HepG2 (cell line): Measurements from ENCODE around the gene SYT1. TPM values are rescaled to one million over a fixed set of nuclear protein-coding genes. Genes with fewer than 3 reads are reported as not detected.

Experiments used
- ATAC-seq: fragments of 200-7000 bp; cut with Tn5 transposase; 3 replicates; pipeline ENCODE4 v1.9.1; 2020; ENCODE audit warnings: mild to moderate bottlenecking, moderate library complexity
- BruUV-seq: library from RNA; stranded (reverse); fragments of 400-500 nt; replicated peaks from 2 replicates; lab custom pipeline; 2021; lab: Mats Ljungman, UMichigan
- CTCF ChIA-PET: fragments of 300-600 bp; formaldehyde crosslinking; extraction: SDS; loops from one replicate; lab custom pipeline; 2021; ENCODE audit warnings: low total read pairs, inconsistent platforms, low intra/inter-chr PET ratio; lab: Yijun Ruan, JAX
- POLR2A ChIA-PET: fragments of 350-600 bp; sonication (Branson Sonifier 250); formaldehyde crosslinking; loops from one replicate; lab custom pipeline; 2020; ENCODE audit warnings: antibody characterized with exemption, inconsistent platforms; lab: Yijun Ruan, JAX
- DNase-seq: peaks from one replicate; pipeline ENCODE4 v3.0.0-alpha.2; 2015; ENCODE audit warnings: low spot score
- FAIRE-seq: peaks from 3 replicates; lab custom pipeline; 2011; peaks lifted over from hg19 to GRCh38; lab: Jason Lieb, UNC
- H2AFZ ChIP-seq: one replicate; pipeline ENCODE4 v1.6.1; 2011; ENCODE audit warnings: low read length, inconsistent platforms
- H3K27ac ChIP-seq: fragments of 300-600 bp; 3 replicates; pipeline ENCODE4 v1.8.0; 2011; ENCODE audit warnings: mixed run types, mild to moderate bottlenecking, mixed read lengths, low read length, inconsistent platforms; ENCODE audit not compliant: insufficient read depth; ENCODE audit errors: extremely low read length
- H3K27me3 ChIP-seq, 2 experiments: fragments of 200-600 bp in 1 of 2; 2 replicates in 1 of 2; 3 replicates in 1 of 2; pipeline versions ENCODE4 v1.6.0 to v1.8.0; 2011; ENCODE audit warnings: low read length in 2 of 2, mild to moderate bottlenecking in 2 of 2, moderate library complexity in 2 of 2, inconsistent platforms in 1 of 2; ENCODE audit not compliant: insufficient read depth in 2 of 2, control insufficient read depth in 1 of 2
- H3K36me3 ChIP-seq, 2 experiments: fragments of 200-600 bp in 1 of 2; replicated peaks in 1 of 2; 2 replicates in 1 of 2; 3 replicates in 1 of 2; pipeline versions ENCODE4 v1.5.1 to v1.8.0; 2011; ENCODE audit warnings: low read length in 2 of 2, inconsistent platforms in 1 of 2; ENCODE audit not compliant: insufficient read depth in 2 of 2, control insufficient read depth in 1 of 2
- H3K4me1 ChIP-seq: 2 replicates; pipeline ENCODE4 v1.5.1; 2012; ENCODE audit warnings: low read length, inconsistent platforms; ENCODE audit not compliant: insufficient read depth
- H3K4me2 ChIP-seq: 2 replicates; pipeline ENCODE4 v1.6.0; 2011; ENCODE audit warnings: low read depth, low read length, inconsistent platforms
- H3K4me3 ChIP-seq, 3 experiments: fragments of 200-600 bp in 1 of 3; sonication (generic), shearing (Covaris generic) in 1 of 3; replicated peaks in 1 of 3; 2 replicates each; pipeline ENCODE4 v1.5.1; 2011 to 2016; ENCODE audit warnings: low read length in 3 of 3, inconsistent platforms in 2 of 3, low read depth in 2 of 3, mild to moderate bottlenecking in 2 of 3, control low read depth in 1 of 3, mixed read lengths in 1 of 3; ENCODE audit not compliant: insufficient read depth in 1 of 3
- H3K79me2 ChIP-seq: one replicate; pipeline ENCODE4 v1.6.1; 2011; ENCODE audit warnings: low read length, inconsistent platforms; ENCODE audit not compliant: insufficient read depth
- H3K9ac ChIP-seq: 2 replicates; pipeline ENCODE4 v1.6.0; 2011; ENCODE audit warnings: mild to moderate bottlenecking, low read depth, low read length, inconsistent platforms; ENCODE audit not compliant: insufficient read depth
- H3K9me3 ChIP-seq: 2 replicates; pipeline ENCODE4 v1.5.1; 2012; ENCODE audit warnings: mild to moderate bottlenecking, low read length
- H4K20me1 ChIP-seq: 2 replicates; pipeline ENCODE4 v1.6.0; 2011; ENCODE audit warnings: inconsistent platforms, mild to moderate bottlenecking, low read length, moderate library complexity; ENCODE audit not compliant: insufficient read depth
- DNMT1 ChIP-seq: sonication (generic); formaldehyde crosslinking; IDR thresholded peaks from 2 replicates; pipeline ENCODE4 v1.5.1; 2020; ENCODE audit warnings: mild to moderate bottlenecking, missing genetic modification reagents
- IRX3 ChIP-seq: sonication (generic); formaldehyde crosslinking; IDR thresholded peaks from 2 replicates; pipeline ENCODE4 v1.8.1; 2023; ENCODE audit warnings: mild to moderate bottlenecking, low read depth, missing genetic modification reagents, borderline replicate concordance
- MAFG ChIP-seq: sonication (generic); formaldehyde crosslinking; IDR thresholded peaks from 2 replicates; pipeline ENCODE4 v1.5.1; 2020; ENCODE audit warnings: mild to moderate bottlenecking, missing genetic modification reagents
- POGZ ChIP-seq: sonication (generic); formaldehyde crosslinking; IDR thresholded peaks from 2 replicates; pipeline ENCODE4 v1.4.0; 2020; ENCODE audit warnings: mild to moderate bottlenecking, missing genetic modification reagents
- RFX1 ChIP-seq: fragments of 450-650 bp; IDR thresholded peaks from 2 replicates; pipeline ENCODE4 v1.6.1; 2017
- SMARCE1 ChIP-seq: fragments of 450-650 bp; IDR thresholded peaks from 2 replicates; pipeline ENCODE4 v1.6.1; 2017; ENCODE audit warnings: borderline replicate concordance
- SRF ChIP-seq: IDR thresholded peaks from 2 replicates; pipeline ENCODE4 v1.6.1; 2011; ENCODE audit warnings: mild to moderate bottlenecking, low read depth, low read length, moderate library complexity
- TCF7 ChIP-seq: sonication (generic); IDR thresholded peaks from 2 replicates; pipeline ENCODE4 v1.6.1; 2016; ENCODE audit warnings: antibody characterized with exemption, low read depth
- ZNF124 ChIP-seq: sonication (generic); formaldehyde crosslinking; IDR thresholded peaks from 2 replicates; pipeline ENCODE4 v1.4.0; 2020; ENCODE audit warnings: missing genetic modification reagents
- ZNF264 ChIP-seq: sonication (generic); formaldehyde crosslinking; IDR thresholded peaks from 2 replicates; pipeline ENCODE4 v1.4.0; 2020; ENCODE audit warnings: missing genetic modification reagents
- ZNF274 ChIP-seq: sonication (generic); formaldehyde crosslinking; IDR thresholded peaks from 2 replicates; pipeline ENCODE4 v1.5.1; 2020; ENCODE audit warnings: mild to moderate bottlenecking, missing genetic modification reagents
- ZNF383 ChIP-seq: sonication (generic); formaldehyde crosslinking; IDR thresholded peaks from 2 replicates; pipeline ENCODE4 v1.4.0; 2020; ENCODE audit warnings: missing genetic modification reagents, mild to moderate bottlenecking, borderline replicate concordance
- WGBS: methylation state at CpG from one replicate; pipeline ENCODE4 v1.1.6; 2017; ENCODE audit warnings: low lambda C conversion rate; 5-methylcytosine and 5-hydroxymethylcytosine counted together
- in situ Hi-C: cut with HindIII; loops from 2 replicates; pipeline ENCODE4 v1.10.0; 2017; ENCODE audit warnings: low pct_unique_long_range_greater_than_20kb; ENCODE audit not compliant: extremely low pct_ligation_motif_present
- intact Hi-C: fragments of 100-400 bp; cut with micrococcal nuclease; formaldehyde crosslinking; loops from one replicate; pipeline ENCODE4 v1.10.0; 2022; ENCODE audit not compliant: unreplicated experiment
- polyA plus RNA-seq, 8 experiments: library from polyadenylated mRNA; depleted of rRNA in 3 of 8; stranded (reverse) in 7 of 8; unstranded in 1 of 8; fragments of >200 nt; fragmentation: Illumina TruSeq in 4 of 8; extraction: Trizol in 4 of 8; gene quantifications; 2 replicates each; pipeline versions ENCODE4 v1.2.1 to v1.2.3, GENCODE V29; 2011 to 2016; ENCODE audit warnings: low read depth in 4 of 8, missing spikeins in 1 of 8, mixed read lengths in 1 of 8; ENCODE audit not compliant: insufficient read depth in 1 of 8
- total RNA-seq, 5 experiments: library from RNA; depleted of rRNA; stranded (reverse); fragments of >200 nt; fragmentation: Illumina TruSeq; extraction: Trizol; gene quantifications; 2 replicates each; pipeline ENCODE4 v1.2.3, GENCODE V29; 2016; ENCODE audit warnings: low read depth in 1 of 5
- TF ChIP-seq, protein P1 (sequence below): sonication (generic); formaldehyde crosslinking; IDR thresholded peaks from 2 replicates; pipeline ENCODE4 v1.8.0; 2022; ENCODE audit warnings: missing genetic modification reagents, low read depth, mild to moderate bottlenecking, borderline replicate concordance
- TF ChIP-seq, protein P2 (sequence below): IDR thresholded peaks from 2 replicates; pipeline ENCODE4 v1.6.1; 2016; ENCODE audit warnings: mild to moderate bottlenecking
- TF ChIP-seq, protein P3 (sequence below): sonication (generic); formaldehyde crosslinking; IDR thresholded peaks from 2 replicates; pipeline ENCODE4 v1.4.0; 2020; ENCODE audit warnings: missing genetic modification reagents
- TF ChIP-seq, protein P4 (sequence below): sonication (generic); formaldehyde crosslinking; IDR thresholded peaks from 2 replicates; pipeline ENCODE4 v1.4.0; 2020; ENCODE audit warnings: missing genetic modification reagents

SYT1 gene
- total and polyA plus RNA-seq, 2 of the 13 experiments (the other 11 are each of a cell fraction or from before 2014, with no cell fraction given), result not detected

DNA sequence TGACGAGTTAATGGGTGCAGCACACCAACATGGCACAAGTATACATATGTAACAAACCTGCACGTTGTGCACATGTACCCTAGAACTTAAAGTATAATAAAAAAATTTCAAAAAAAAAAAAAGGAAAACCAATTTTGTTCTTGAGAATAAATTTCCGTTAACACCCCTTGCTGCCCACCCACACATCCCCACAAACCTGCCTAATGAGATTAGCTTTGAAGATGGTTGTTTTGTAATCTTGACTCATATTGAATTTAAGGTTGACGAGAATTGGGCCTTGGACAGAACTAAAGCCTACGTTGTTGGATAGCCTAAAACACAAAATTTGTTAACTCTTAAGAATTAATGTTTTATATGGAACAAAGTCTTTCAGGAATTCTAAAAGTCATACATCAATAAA lies 52.9 kb downstream of the SYT1 start:
- Histone ChIP-seq H3K4me3 (no peak overlapping the region), H3K4me1 (no peaks in the 10 kb centered on the region), H2AFZ (no peak overlapping the region), H3K79me2 (no peaks in the 10 kb centered on the region), H4K20me1 (0 out of 2 replicates have a peak, but pooled peaks cover 2% of the 10 kb centered on the region), H3K27me3 (no peaks in the 10 kb centered on the region), H3K27ac (no peak overlapping the region), H3K4me2 (no peak overlapping the region), H3K9me3 (no peaks in the 10 kb centered on the region), H3K36me3 (no peaks in the 10 kb centered on the region), H3K9ac (no peak overlapping the region)
- POLR2A ChIA-PET, result no interaction called here
- FAIRE-seq (no peak), ATAC-seq (no peak), DNase-seq (no peak)
- 6% methylated on average over 5 of the region's 5 CpGs for WGBS
- TF ChIP-seq ZNF124 (CRISPR knock-in tag) (no peak), SMARCE1 (no peak), POGZ (CRISPR knock-in tag) (no peak), ZNF264 (CRISPR knock-in tag) (no peak), SRF (no peak), IRX3 (CRISPR knock-in tag) (no peak), ZNF383 (CRISPR knock-in tag) (no peak), MAFG (CRISPR knock-in tag) (no peak), RFX1 (no peak), ZNF274 (CRISPR knock-in tag) (no peak), DNMT1 (CRISPR knock-in tag) (no peak), TCF7 (no peak)
- TF ChIP-seq, protein P1, sequence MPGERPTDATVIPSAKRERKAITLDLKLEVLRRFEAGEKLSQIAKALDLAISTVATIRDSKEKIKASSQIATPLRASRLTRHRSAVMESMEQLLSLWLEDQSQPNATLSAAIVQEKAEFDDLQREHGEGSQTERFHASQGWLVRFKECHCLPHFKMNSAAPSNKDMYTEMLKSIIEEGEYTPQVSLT (CRISPR knock-in tag), result no peak
- TF ChIP-seq, protein P2, sequence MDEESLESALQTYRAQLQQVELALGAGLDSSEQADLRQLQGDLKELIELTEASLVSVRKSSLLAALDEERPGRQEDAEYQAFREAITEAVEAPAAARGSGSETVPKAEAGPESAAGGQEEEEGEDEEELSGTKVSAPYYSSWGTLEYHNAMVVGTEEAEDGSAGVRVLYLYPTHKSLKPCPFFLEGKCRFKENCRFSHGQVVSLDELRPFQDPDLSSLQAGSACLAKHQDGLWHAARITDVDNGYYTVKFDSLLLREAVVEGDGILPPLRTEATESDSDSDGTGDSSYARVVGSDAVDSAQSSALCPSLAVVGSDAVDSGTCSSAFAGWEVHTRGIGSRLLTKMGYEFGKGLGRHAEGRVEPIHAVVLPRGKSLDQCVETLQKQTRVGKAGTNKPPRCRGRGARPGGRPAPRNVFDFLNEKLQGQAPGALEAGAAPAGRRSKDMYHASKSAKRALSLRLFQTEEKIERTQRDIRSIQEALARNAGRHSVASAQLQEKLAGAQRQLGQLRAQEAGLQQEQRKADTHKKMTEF (CRISPR knock-in tag), result no peak
- TF ChIP-seq, protein P3, sequence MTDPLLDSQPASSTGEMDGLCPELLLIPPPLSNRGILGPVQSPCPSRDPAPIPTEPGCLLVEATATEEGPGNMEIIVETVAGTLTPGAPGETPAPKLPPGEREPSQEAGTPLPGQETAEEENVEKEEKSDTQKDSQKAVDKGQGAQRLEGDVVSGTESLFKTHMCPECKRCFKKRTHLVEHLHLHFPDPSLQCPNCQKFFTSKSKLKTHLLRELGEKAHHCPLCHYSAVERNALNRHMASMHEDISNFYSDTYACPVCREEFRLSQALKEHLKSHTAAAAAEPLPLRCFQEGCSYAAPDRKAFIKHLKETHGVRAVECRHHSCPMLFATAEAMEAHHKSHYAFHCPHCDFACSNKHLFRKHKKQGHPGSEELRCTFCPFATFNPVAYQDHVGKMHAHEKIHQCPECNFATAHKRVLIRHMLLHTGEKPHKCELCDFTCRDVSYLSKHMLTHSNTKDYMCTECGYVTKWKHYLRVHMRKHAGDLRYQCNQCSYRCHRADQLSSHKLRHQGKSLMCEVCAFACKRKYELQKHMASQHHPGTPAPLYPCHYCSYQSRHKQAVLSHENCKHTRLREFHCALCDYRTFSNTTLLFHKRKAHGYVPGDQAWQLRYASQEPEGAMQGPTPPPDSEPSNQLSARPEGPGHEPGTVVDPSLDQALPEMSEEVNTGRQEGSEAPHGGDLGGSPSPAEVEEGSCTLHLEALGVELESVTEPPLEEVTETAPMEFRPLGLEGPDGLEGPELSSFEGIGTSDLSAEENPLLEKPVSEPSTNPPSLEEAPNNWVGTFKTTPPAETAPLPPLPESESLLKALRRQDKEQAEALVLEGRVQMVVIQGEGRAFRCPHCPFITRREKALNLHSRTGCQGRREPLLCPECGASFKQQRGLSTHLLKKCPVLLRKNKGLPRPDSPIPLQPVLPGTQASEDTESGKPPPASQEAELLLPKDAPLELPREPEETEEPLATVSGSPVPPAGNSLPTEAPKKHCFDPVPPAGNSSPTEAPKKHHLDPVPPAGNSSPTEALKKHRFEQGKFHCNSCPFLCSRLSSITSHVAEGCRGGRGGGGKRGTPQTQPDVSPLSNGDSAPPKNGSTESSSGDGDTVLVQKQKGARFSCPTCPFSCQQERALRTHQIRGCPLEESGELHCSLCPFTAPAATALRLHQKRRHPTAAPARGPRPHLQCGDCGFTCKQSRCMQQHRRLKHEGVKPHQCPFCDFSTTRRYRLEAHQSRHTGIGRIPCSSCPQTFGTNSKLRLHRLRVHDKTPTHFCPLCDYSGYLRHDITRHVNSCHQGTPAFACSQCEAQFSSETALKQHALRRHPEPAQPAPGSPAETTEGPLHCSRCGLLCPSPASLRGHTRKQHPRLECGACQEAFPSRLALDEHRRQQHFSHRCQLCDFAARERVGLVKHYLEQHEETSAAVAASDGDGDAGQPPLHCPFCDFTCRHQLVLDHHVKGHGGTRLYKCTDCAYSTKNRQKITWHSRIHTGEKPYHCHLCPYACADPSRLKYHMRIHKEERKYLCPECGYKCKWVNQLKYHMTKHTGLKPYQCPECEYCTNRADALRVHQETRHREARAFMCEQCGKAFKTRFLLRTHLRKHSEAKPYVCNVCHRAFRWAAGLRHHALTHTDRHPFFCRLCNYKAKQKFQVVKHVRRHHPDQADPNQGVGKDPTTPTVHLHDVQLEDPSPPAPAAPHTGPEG (CRISPR knock-in tag), result no peak
- TF ChIP-seq, protein P4, sequence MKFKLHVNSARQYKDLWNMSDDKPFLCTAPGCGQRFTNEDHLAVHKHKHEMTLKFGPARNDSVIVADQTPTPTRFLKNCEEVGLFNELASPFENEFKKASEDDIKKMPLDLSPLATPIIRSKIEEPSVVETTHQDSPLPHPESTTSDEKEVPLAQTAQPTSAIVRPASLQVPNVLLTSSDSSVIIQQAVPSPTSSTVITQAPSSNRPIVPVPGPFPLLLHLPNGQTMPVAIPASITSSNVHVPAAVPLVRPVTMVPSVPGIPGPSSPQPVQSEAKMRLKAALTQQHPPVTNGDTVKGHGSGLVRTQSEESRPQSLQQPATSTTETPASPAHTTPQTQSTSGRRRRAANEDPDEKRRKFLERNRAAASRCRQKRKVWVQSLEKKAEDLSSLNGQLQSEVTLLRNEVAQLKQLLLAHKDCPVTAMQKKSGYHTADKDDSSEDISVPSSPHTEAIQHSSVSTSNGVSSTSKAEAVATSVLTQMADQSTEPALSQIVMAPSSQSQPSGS (CRISPR knock-in tag), result no peak
- BruUV-seq, result no TSS peak
- CTCF ChIA-PET, result no interaction called here
- intact Hi-C loops (loop anchor here (5.0 kb wide), 1 partner anchor 1115 kb away; no protein-coding TSS in a partner anchor), in situ Hi-C loops (no loop called here)
